GM21367 (cell line): ENCODE measurements around the gene PCDHGA4.
"Not testable (repeated sequence)": the region's sequence is repeated elsewhere in the genome, so short reads cannot be mapped to it uniquely, and the experiment has no call there.

ENCODE experiments used
- ATAC-seq: cut with Tn5 transposase; IDR thresholded peaks from one replicate; pipeline ENCODE4 v1.9.1; 2021; ENCODE audit not compliant: unreplicated experiment

The PCDHGA4 gene

DNA sequence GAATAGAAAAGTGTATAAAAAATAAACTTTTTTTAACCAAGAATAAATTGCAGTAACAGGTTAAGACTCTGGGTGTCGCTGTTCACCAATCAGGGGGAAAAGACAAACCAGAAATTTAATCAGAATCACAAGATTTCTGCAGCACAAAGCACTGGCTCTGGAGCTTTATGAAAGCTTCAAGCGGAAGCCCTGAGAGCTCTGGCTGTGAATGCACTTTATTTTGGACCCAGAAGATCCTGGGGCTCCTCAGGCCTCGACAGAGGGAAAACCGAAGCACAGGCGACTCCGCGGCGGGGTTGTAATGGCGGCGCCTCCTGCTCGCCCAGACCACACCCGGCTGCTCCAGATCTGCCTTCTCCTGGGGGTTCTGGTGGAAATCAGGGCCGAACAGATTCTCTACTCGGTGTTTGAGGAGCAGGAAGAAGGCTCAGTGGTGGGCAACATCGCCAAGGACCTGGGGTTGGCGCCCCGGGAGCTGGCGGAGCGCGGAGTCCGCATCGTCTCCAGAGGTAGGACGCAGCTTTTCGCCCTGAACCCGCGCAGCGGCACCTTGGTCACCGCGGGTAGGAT lies at the start of gene PCDHGA4:
TSS of gene PCDHGA4 (plus strand) at position 122 of the 570 bp plus-strand sequence. CDS start at position 209, 87 bp downstream.
- ATAC-seq = no peak

DNA sequence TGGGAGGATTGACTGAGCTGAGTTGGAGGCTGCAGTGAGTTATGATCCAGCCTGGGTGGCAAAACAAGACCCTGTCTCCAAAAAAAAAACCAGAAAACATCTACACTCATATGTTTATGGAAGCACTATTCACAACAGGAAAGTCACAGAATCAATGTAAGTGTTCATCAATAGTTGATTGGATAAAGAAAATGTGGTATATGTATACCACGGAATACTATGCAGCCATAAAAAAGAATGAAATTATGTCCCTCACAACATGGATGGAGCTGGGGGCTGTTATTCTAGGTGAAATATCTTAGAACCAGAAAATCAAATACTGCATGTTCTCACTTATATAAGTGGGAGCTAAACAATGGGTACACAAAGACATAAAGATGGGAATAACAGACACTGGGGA lies 48.2 kb upstream of the PCDHGA4 start:
- no peak for ATAC-seq

DNA sequence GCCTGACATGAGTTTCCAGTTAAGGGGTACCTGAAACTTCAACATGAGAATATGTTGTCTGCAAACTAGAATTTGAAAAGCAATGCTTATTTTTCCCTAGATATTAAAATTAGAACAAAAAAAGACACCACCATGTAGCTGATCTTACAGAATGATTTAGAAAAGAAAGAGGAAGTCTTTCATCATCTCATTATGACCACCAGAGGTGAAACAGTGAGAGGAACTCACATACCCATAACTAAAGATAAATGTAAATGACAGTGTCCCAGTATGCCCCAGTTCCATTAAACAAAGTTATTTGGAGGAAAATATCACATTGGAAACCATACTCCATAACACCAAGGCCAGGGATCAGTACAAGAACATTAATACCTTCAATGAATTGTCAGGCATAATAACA lies 41.1 kb upstream of the PCDHGA4 start:
- no peak for ATAC-seq

DNA sequence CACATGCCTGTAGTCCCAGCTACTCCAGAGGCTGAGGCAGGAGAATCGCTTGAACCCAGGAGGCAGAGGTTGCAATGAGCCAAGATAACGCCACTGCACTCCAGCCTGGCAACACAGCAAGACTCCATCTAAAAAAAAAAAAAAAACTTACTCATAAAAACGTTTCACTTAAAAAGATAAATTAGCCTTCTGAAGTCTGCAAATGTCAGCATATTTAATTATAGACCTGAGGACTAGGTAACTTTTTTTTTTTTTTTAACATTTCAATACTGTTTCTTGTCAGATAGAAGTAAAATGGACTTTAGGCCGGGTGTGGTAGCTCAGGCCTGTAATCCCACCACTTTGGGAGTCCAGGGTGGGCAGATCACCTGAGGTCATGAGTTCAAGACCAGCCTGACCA lies 37.9 kb upstream of the PCDHGA4 start:
- ATAC-seq = not testable (repeated sequence)

DNA sequence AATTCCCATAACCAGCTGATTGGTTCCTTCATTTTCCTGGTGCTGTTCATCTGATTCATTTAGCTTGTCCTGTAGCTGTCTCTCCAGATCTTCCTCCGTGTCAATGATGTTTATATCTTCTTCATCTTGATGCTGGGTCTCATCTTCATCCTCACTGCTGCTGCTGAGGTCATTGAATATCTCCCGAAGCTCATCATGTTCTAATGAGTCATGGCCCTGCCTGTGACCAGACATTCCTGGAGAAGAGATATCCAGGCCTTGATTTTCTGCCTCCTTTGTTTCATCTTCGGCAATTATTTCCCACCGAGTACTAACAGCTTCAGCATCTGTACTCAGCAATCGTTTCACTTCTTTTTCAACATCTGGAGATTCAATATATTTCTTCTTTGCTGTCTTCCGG lies 35.6 kb upstream of the PCDHGA4 start:
- no peak for ATAC-seq

DNA sequence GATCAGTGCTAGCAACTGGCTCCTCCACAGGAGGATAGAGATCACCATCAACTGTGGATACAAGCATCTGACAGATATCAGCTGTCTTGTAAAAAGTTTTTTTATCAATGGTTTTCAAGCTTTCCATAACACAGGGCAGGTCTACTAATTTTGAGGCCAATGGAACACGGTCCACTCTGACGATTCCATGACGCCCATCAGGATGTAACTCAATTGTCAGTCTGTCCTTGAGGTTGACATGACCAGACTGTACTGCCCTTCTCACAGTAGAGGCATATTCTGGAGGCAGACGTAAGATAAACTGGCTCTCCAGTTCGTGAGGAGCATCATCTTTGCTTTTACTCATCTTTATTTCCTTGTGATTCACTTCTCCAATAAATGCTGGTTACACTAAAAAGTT lies 35.1 kb upstream of the PCDHGA4 start:
- ATAC-seq = no peak

DNA sequence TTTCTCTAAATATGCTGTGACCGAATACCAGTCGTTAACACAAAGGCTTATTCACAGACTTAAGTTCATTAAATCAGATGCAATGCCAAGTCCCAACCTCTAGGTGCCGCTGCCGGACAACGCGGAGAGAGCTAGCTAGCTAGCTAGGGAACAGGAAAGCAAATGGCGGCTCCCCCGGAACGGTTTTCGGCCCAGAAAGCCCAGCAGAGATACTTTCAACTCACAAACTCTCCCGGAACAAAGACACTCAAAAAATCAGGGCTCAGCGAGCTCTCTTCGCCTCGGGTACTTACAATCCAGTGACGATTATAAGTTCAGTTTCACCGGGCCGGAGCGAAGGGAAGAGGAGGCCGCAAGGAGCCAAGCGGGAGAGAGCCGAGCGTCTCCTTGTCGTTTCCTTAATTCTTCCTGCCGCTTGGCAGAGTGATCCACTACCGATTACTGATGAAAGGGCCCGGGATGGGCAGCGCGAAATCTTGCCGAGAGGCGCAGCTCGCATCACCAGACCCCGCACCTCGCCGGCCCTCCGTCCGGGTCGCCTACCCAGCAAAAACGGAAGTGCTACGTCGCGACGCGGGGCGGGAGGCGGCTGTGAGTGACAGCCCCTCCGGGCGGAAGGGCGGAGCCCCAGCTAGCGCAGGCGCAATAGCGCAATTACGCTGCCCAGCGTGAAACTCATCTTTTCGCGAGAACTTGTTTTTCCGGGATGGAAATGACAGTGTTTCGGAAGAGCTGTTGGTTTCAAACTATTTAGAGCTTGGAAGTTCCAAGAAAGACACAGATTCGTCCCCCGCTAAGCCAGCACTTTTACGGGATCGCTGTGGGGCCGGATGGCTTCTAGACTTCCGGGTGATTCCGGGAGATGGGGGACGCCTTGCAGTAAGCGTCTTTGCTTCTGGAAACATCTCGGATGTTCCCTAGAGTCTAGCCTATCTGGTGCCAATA lies 34.3 kb upstream of the PCDHGA4 start, which contains the start of gene TAF7:
TSS of gene TAF7 (minus strand) at position 560 of the 945 bp plus-strand sequence. CDS start 740 bp downstream, outside the sequence.
- peak; percentile 90 for ATAC-seq

DNA sequence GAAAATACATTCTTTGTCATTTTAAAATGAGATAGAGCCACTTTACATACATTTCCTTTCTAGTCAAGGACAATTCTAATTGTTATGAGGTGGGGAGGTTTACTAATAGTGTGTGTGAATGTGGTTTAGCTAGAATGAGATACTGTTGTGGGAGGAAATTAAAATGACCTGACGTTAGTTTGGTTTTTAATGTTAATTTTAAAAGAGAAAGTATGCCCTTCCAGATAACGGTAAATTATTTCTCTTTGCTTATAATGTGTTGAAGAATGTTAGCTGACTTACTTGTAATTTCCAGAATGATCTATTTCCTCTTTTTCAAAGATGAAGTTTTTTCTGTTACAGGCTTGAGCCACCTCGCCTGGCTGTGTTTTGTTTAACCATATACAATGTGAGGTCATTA lies 32.6 kb upstream of the PCDHGA4 start:
- no peak for ATAC-seq

DNA sequence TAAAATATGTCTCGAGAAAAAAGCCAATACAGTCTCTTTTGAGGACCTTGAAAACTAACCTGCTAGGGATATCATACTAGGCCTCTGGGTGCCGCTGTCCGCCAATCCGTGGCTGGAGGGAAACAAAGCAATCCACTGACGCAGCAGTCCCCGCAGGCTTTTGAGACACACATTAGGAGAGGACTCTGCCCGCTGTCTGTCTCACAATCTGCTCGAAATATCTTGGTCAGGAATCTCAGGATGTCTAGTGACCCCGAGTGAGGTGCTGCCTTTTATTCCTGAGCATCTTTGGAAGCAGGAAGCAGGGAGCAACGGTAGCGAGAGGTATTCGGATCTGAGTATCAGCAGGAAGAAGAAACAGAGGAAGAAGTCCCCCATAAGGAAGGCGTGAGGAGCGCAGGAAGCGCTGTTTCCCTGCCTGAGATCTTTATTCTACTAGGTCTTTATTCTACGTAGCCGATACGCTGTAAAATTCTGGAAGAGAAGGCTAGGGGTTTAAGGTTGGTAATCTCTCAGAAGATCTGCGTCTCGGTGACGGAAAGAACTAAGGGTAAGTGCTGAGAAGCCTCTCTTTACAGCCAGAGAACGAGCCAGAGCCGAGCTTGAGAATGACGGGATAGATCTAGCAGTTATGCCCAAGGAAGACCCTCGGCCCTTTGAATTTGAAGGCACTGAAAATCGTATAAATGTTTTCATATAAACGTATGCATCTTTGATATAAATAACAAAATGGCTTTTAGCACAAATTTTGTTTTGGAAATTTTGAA lies 28.6 kb upstream of the PCDHGA4 start:
- peak; percentile 65 for ATAC-seq

DNA sequence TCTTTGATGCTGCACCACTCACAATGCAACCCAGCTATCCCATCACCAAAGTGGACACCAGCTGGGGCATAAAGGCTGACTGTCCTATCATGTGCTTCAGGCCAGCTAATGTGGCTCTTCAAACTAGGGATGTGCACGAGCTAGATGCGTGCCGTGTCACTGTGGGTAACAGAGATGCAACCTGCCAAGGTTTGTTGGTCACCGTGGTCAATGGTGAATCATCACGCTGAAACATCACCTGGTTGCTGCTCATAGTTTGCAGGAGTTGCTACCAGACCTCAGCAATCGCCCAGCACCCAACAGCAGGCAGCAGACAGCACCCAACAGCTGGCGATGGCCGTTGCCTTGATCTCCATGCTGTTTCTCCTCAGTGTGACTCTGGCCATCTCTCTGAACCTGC lies 26.6 kb upstream of the PCDHGA4 start:
- no peak for ATAC-seq

DNA sequence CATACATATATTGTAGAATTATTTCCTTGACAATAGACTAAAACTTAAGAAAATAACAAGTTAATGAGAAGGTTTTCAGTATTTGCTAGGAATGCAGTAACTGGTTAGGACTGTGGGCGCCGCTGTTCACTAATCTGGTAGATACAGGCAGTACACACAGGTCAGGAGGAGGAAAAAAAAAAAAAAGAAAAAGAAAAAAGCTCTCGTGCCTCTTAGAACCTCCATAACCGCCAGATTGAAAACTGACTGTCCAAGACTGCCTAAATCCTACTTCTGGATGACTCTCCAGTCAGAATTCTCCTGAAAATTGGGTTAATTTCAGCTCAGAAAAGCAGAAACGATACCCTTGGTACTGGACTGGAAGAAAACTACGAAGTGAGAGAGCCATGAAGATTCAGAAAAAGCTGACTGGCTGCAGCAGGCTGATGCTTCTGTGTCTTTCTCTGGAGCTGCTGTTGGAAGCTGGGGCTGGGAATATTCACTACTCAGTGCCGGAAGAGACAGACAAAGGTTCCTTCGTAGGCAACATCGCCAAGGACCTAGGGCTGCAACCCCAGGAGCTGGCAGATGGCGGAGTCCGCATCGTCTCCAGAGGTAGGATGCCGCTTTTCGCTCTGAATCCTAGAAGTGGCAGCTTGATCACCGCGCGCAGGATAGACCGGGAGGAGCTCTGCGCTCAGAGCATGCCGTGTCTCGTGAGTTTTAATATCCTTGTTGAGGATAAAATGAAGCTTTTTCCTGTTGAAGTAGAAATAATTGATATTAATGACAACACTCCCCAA lies 24.3 kb upstream of the PCDHGA4 start, which contains the start of gene PCDHGA1:
TSS of gene PCDHGA1 (plus strand) at position 216 of the 782 bp plus-strand sequence.
- no peak for ATAC-seq

DNA sequence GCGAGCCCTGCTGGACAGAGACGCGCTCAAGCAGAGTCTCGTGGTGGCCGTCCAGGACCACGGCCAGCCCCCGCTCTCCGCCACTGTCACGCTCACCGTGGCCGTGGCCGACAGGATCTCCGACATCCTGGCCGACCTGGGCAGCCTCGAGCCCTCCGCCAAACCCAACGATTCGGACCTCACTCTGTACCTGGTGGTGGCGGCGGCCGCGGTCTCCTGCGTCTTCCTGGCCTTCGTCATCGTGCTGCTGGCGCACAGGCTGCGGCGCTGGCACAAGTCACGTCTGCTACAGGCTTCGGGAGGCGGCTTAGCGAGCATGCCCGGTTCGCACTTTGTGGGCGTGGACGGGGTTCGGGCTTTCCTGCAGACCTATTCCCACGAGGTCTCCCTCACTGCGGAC lies 22.2 kb upstream of the PCDHGA4 start:
- not testable (repeated sequence) for ATAC-seq

DNA sequence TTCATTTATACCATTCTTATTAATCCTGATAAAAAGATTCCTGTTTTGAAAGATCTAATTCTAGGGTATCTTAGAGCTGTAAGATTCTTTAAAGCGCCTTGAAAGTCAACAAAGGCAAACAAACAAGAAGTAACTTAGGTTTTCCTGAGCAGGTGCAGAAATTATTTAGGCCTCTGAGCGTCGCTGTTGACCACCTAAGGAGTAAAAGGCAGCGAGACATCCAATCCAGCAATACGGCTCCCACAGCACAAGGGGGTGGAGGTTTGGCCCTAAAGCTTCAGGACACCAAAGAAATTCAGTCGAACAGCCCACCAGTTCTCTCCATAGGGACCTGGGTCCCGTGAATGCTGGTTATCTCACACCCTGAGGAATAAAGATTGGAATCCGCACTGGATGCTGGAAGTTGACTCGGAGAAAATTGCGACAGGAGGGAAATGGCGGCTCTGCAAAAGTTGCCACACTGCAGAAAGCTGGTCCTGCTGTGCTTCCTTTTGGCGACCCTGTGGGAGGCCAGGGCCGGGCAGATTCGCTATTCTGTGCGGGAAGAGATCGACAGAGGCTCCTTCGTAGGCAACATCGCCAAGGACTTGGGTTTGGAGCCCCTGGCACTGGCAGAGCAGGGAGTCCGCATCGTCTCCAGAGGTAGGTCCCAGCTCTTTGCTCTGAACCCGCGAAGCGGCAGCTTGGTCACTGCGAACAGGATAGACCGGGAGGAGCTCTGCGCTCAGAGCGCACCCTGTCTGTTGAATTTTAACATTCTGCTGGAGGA lies 16.1 kb upstream of the PCDHGA4 start, which contains the start of gene PCDHGA2:
TSS of gene PCDHGA2 (plus strand) at position 223 of the 769 bp plus-strand sequence.
- ATAC-seq = no peak

DNA sequence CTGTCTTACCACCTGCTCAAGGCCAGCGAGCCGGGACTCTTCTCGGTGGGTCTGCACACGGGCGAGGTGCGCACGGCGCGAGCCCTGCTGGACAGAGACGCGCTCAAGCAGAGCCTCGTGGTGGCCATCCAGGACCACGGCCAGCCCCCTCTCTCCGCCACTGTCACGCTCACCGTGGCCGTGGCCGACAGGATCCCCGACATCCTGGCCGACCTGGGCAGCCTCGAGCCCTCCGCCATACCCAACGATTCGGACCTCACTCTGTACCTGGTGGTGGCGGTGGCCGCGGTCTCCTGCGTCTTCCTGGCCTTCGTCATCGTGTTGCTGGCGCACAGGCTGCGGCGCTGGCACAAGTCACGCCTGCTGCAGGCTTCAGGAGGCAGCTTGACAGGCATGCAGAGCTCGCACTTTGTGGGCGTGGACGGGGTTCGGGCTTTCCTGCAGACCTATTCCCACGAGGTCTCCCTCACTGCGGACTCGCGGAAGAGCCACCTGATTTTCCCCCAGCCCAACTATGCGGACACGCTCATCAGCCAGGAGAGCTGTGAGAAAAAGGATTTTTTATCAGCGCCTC lies 14.0 kb upstream of the PCDHGA4 start:
- not testable (repeated sequence) for ATAC-seq

DNA sequence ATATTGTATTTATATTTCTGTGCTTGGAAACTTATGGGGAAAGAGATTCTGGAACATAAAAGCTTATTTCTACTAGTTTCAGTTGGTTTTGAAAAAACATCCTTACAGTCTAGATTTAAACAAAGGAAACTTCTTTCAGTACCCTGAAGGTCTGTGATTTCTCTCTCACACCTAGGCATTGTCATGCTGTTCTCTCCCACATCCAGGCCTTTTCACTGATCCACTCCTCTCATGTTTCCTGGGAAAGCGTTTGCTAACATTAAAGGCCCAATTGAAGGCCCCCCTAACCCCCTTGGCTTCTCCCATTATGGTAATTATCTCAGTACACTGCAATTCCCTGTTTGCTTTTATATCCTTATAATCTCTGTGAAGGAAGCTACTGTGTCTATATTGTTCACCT lies 12.0 kb upstream of the PCDHGA4 start:
- no peak for ATAC-seq

DNA sequence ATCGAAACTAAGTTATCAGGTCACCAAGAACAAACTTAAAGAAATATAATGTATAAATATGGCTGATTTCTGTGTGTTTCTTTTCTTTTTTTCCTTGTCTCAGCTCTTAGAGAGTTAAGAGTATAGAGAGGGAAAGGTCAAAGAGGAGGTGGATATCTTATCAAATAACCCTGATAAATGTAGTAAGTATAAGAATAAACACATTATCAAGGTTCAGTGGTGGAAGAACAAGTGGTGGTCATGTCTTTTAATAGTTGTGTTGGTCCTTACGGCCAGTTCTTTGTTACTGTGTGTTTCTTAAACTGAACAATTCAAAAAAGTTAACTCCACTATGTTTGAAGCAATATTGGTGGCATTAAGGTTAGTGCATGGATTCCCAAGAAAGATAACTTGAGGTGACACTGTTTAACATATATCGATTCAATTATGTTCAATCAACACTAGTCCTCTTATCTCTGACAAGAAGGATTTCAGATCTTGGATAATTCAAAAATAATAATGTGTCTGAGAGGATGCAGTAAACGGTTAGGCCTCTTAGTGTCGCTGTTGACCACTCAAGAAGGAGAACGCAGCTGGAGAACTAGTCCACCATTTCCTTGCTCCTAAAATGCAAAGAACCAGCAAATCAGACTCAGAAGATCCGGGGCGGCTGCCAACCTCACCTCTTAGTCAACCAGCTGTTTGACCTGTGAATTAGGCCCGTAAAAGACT lies 11.4 kb upstream of the PCDHGA4 start, which contains the start of gene PCDHGA3:
TSS of gene PCDHGA3 (plus strand) at position 588 of the 711 bp plus-strand sequence. CDS start 205 bp downstream, outside the sequence.
- ATAC-seq = no peak

DNA sequence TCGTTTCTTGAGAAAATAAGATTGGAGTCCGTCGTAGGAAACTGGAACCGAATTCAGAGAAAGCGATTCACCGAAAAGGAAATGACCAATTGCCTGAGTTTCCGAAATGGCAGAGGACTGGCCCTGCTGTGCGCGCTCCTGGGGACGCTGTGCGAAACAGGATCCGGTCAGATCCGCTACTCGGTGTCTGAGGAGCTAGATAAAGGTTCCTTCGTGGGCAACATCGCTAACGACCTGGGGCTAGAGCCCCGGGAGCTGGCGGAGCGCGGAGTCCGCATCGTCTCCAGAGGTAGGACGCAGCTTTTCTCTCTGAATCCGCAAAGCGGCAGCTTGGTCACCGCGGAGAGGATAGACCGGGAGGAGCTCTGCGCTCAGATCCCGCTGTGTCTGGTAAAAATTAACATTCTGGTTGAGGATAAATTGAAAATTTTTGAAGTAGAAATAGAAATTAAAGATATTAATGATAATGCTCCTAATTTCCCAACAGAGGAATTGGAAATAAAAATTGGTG lies 10.8 kb upstream of the PCDHGA4 start:
- no peak for ATAC-seq

DNA sequence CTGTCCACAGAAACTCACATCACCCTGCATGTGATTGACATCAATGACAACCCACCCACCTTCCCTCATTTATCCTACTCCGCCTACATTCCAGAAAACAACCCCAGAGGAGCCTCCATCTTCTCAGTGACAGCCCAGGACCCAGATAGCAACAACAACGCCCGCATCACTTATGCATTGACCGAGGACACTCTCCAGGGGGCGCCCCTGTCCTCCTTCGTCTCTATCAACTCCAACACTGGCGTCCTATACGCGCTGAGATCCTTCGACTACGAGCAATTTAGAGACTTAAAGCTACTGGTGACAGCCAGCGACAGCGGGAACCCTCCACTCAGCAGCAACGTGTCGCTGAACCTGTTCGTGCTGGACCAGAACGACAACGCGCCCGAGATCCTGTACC lies 9.5 kb upstream of the PCDHGA4 start:
- no peak for ATAC-seq
